ENCODE measurements around the gene SWI5. TPM values are rescaled to one million over a fixed set of nuclear protein-coding genes. Genes with fewer than 3 reads are reported as not detected.
A peak's percentile ranks its signal among the peaks of the same experiment; 100 is the strongest.

SWI5 gene
- total and polyA plus RNA-seq, 9 of the 15 experiments (the other 6 are each of a cell fraction or from before 2014, with no cell fraction given) = 62.8 to 133 (median 95.9) TPM

DNA sequence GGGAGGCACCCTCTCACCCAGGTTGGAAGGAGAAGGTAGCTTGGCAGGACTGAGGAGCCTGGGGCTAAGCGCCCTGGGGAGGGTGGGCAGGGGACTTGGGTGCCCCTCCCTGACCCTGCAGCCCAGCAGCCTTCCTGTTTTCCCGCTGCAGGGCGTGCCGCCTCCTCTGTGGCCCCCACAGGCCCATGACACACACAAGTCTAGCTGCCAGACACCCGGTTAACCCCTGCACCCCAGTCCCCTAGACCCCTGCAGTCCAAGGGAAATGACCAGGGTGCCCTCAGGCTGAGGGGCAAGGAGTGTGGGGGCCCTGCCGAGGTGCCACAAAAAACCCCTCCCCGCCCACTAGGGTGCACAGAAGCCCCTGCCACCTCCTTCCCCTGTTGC is 33.3 kb upstream of the SWI5 start:
- no peak for ATAC-seq
- Histone ChIP-seq H3K9me3 (replicated peaks; ENCODE audit: control insufficient read depth, insufficient read depth, low read depth, low read length) (no peaks in the 10 kb centered on the region), H4K20me1 (replicated peaks; ENCODE audit: control insufficient read depth, insufficient read depth, low read length) (no peaks in the 10 kb centered on the region), H3K4me1 (replicated peaks in 1 of 2; ENCODE audit: control insufficient read depth in 2 of 2, insufficient read depth in 2 of 2, low read length in 2 of 2) (peaks cover 23 to 46% of the 10 kb centered on the region in 2 experiments), H3K4me2 (ENCODE audit: insufficient read depth, low read length) (no peak overlapping the region), H3K9ac (ENCODE audit: insufficient read depth in 1 of 2, low read depth in 2 of 2, low read length in 2 of 2) (peak overlapping the region in 1 of 2 experiments; percentile 59; a peak in 2 of 4 replicates), H3K4me3 (no peak overlapping the region), H3K36me3 (ENCODE audit: control insufficient read depth, insufficient read depth, low read length) (no peaks in the 10 kb centered on the region), H3K9me1 (ENCODE audit: control insufficient read depth, insufficient read depth, low read length) (no peaks in the 10 kb centered on the region), H3K27me3 (ENCODE audit: control insufficient read depth in 2 of 2, insufficient read depth in 2 of 2, low read length in 2 of 2) (no peaks in the 10 kb centered on the region), H3K27ac (ENCODE audit: extremely low read depth, low read depth, low read length) (no peak overlapping the region), H2AFZ (ENCODE audit: low read depth, low read length) (no peak overlapping the region), H3K79me2 (ENCODE audit: control insufficient read depth, insufficient read depth, low read length) (no peaks in the 10 kb centered on the region)
- POLR2A ChIA-PET = interaction anchor here (0.8 to 4.2 kb wide), 4 partner anchors 7 to 56 kb away, joined by 3 to 27 read pairs (median 12); no protein-coding TSS in a partner anchor
- no peak for FAIRE-seq
- peak in 1 of 4 experiments; percentile 30 for DNase-seq (ENCODE audit: extremely low read depth in 1 of 4, low spot score in 3 of 4)
- BruUV-seq (replicated peaks) = no TSS peak
- TF ChIP-seq CREB1 (IDR thresholded peaks at IDR 0.05) (no peak), CREB1 (CRISPR knock-in tag; IDR thresholded peaks at IDR 0.05) (no peak), ZFP36 (IDR thresholded peaks at IDR 0.05; ENCODE audit: low read depth, low read length, partially characterized antibody) (no peak), NFYB (IDR thresholded peaks at IDR 0.05; ENCODE audit: extremely low read depth, insufficient read length) (no peak), ATF6 (CRISPR knock-in tag; IDR thresholded peaks at IDR 0.05) (no peak), PHF21A (IDR thresholded peaks at IDR 0.05; ENCODE audit: borderline replicate concordance, low read depth) (no peak), ZEB2 (IDR thresholded peaks at IDR 0.05) (no peak), LEF1 (IDR thresholded peaks at IDR 0.05) (no peak), ZNF778 (CRISPR knock-in tag; IDR thresholded peaks at IDR 0.05) (no peak), ATF1 (CRISPR knock-in tag; IDR thresholded peaks at IDR 0.05) (no peak), ATF1 (tag; IDR thresholded peaks at IDR 0.05) (no peak)
- TF ChIP-seq, protein P1, sequence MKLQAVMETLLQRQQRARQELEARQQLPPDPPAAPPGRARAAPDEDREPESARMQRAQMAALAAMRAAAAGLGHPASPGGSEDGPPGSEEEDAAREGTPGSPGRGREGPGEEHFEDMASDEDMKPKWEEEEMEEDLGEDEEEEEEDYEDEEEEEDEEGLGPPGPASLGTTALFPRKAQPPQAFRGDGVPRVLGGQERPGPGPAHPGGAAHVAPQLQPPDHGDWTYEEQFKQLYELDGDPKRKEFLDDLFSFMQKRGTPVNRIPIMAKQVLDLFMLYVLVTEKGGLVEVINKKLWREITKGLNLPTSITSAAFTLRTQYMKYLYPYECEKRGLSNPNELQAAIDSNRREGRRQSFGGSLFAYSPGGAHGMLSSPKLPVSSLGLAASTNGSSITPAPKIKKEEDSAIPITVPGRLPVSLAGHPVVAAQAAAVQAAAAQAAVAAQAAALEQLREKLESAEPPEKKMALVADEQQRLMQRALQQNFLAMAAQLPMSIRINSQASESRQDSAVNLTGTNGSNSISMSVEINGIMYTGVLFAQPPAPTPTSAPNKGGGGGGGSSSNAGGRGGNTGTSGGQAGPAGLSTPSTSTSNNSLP (IDR thresholded peaks at IDR 0.05; ENCODE audit: borderline replicate concordance, low read depth, low read length) = no peak
- TF ChIP-seq, protein P2, sequence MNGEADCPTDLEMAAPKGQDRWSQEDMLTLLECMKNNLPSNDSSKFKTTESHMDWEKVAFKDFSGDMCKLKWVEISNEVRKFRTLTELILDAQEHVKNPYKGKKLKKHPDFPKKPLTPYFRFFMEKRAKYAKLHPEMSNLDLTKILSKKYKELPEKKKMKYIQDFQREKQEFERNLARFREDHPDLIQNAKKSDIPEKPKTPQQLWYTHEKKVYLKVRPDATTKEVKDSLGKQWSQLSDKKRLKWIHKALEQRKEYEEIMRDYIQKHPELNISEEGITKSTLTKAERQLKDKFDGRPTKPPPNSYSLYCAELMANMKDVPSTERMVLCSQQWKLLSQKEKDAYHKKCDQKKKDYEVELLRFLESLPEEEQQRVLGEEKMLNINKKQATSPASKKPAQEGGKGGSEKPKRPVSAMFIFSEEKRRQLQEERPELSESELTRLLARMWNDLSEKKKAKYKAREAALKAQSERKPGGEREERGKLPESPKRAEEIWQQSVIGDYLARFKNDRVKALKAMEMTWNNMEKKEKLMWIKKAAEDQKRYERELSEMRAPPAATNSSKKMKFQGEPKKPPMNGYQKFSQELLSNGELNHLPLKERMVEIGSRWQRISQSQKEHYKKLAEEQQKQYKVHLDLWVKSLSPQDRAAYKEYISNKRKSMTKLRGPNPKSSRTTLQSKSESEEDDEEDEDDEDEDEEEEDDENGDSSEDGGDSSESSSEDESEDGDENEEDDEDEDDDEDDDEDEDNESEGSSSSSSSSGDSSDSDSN (IDR thresholded peaks at IDR 0.05; ENCODE audit: borderline replicate concordance in 1 of 2, low read depth in 2 of 2, low read length in 2 of 2) = no peak
- in situ Hi-C loops (cut with MboI) = loop anchor here (10.0 kb wide), 1 partner anchor 452 kb away; no protein-coding TSS in a partner anchor
- intact Hi-C loops (cut with micrococcal nuclease) = no loop called here
- WGBS (ENCODE audit: insufficient coverage, low coverage, missing lambda C conversion rate) = 24% methylated on average over 7 of the region's 7 CpGs
- CTCF ChIA-PET (ENCODE audit: low intra/inter-chr PET ratio) = no interaction called here
